Breast epithelium (tissue), 4 donors: ENCODE results near the gene KDM6A. TPM values are rescaled to one million over a fixed set of nuclear protein-coding genes. Genes with fewer than 3 reads are reported as not detected.

Experiments
- DNase-seq, 2 donors: peaks; one replicate each; pipeline ENCODE4 v3.0.0-alpha.2; 2019; ENCODE audit warnings: low spot score in 2 of 2
- H3K27ac ChIP-seq, 2 donors: fragments of 200-600 bp; sonication (generic) in 1 of 2; one replicate each; pipeline ENCODE4 v1.5.1; 2016 to 2019; ENCODE audit warnings: mild to moderate bottlenecking in 1 of 2
- H3K27me3 ChIP-seq, 2 donors: fragments of 200-600 bp; sonication (generic) in 1 of 2; one replicate each; pipeline versions ENCODE4 v1.5.1 to v1.6.0; 2017 to 2019; ENCODE audit warnings: control low read depth in 1 of 2, mild to moderate bottlenecking in 1 of 2
- H3K36me3 ChIP-seq: fragments of 200-600 bp; one replicate; pipeline ENCODE4 v1.5.1; 2019
- H3K4me1 ChIP-seq, 2 donors: fragments of 200-600 bp; sonication (generic); one replicate each; pipeline ENCODE4 v1.5.1; 2016 to 2019; ENCODE audit warnings: control low read depth in 1 of 2
- H3K4me3 ChIP-seq, 3 donors: fragments of 200-600 bp; sonication (generic); 1 replicate in 2 of 3; 2 replicates in 1 of 3; pipeline ENCODE4 v1.5.1; 2016 to 2019; ENCODE audit warnings: mild to moderate bottlenecking in 3 of 3, moderate library complexity in 2 of 3
- H3K9me3 ChIP-seq, 2 donors: fragments of 200-600 bp; sonication (generic) in 1 of 2; one replicate each; pipeline ENCODE4 v1.5.1; 2016 to 2019; ENCODE audit warnings: control low read depth in 1 of 2
- CTCF ChIP-seq, 3 donors: fragments of 450-650 bp; IDR thresholded peaks; one replicate each; pipeline ENCODE4 v1.5.1; 2016 to 2017; ENCODE audit warnings: antibody characterized with exemption in 3 of 3, mild to moderate bottlenecking in 3 of 3, moderate library complexity in 3 of 3
- POLR2A ChIP-seq: fragments of 450-650 bp; IDR thresholded peaks from one replicate; pipeline ENCODE4 v1.6.1; 2016; ENCODE audit warnings: antibody characterized with exemption, mild to moderate bottlenecking, moderate library complexity
- POLR2AphosphoS5 ChIP-seq, 3 donors: sonication (generic); formaldehyde crosslinking; IDR thresholded peaks; one replicate each; pipeline ENCODE4 v1.6.1; 2017; ENCODE audit warnings: antibody characterized with exemption in 3 of 3
- intact Hi-C: fragments of 100-400 bp; cut with DNase I; formaldehyde crosslinking; loops from one replicate; pipeline ENCODE4 v1.15.1; 2023; ENCODE audit warnings: low total_unique reads
- total RNA-seq, 3 donors: library from RNA; depleted of rRNA; stranded (reverse); fragments of >200 nt; gene quantifications; one replicate each; pipeline ENCODE4 v1.1.0, GENCODE V29; 2016

Gene KDM6A
- total RNA-seq, 3 donors from 2014 or later: 27.4 to 109 (median 65.5) TPM

GRCh38 chrX:44898411-44899221 lies 25.6 kb downstream of the KDM6A start:
- no peak overlapping the region for H3K27ac ChIP-seq
- no peaks in the 10 kb centered on the region for H3K4me1 ChIP-seq
- no peak for DNase-seq
- TF ChIP-seq CTCF (IDR thresholded peaks at IDR 0.05) (no peak), POLR2AphosphoS5 (IDR thresholded peaks at IDR 0.05) (no peak), POLR2A (no peak)
- no peaks in the 10 kb centered on the region for H3K27me3 ChIP-seq
- H3K36me3 ChIP-seq: no peaks in the 10 kb centered on the region
- peaks cover 0 to 28% of the 10 kb centered on the region in 2 donors for H3K9me3 ChIP-seq
- no peak overlapping the region for H3K4me3 ChIP-seq
- intact Hi-C loops: no loop called here

- Histone ChIP-seq H3K27me3 (no peaks in the 10 kb centered on the region), H3K36me3 (no peaks in the 10 kb centered on the region), H3K27ac (no peak overlapping the region), H3K4me3 (no peak overlapping the region), H3K9me3 (peaks cover 0 to 28% of the 10 kb centered on the region in 2 donors), H3K4me1 (no peaks in the 10 kb centered on the region)
- intact Hi-C loops: no loop called here
- TF ChIP-seq CTCF (IDR thresholded peaks at IDR 0.05): no peak
- no peak for TF ChIP-seq POLR2AphosphoS5 (IDR thresholded peaks at IDR 0.05)
- TF ChIP-seq POLR2A: no peak
- DNase-seq: no peak
Observed at GRCh38 chrX:44899946-44900345, 27.0 kb downstream of the KDM6A start.

- Histone ChIP-seq H3K4me1 (peaks cover 0 to 4% of the 10 kb centered on the region in 2 donors), H3K27ac (no peak overlapping the region)
- DNase-seq: no peak
Observed at GRCh38 chrX:44903107-44903506, 30.1 kb downstream of the KDM6A start.

GRCh38 chrX:44903830-44904530 lies 31.0 kb downstream of the KDM6A start:
- H3K9me3 ChIP-seq: peaks cover 0 to 13% of the 10 kb centered on the region in 2 donors
- no peak for TF ChIP-seq CTCF (IDR thresholded peaks at IDR 0.05)
- TF ChIP-seq POLR2A: no peak
- no peak for TF ChIP-seq POLR2AphosphoS5 (IDR thresholded peaks at IDR 0.05)
- no peak overlapping the region for H3K4me3 ChIP-seq
- intact Hi-C loops: no loop called here
- no peaks in the 10 kb centered on the region for H3K27me3 ChIP-seq
- H3K4me1 ChIP-seq: peaks cover 0 to 4% of the 10 kb centered on the region in 2 donors
- H3K36me3 ChIP-seq: no peaks in the 10 kb centered on the region
- DNase-seq: no peak
- no peak overlapping the region for H3K27ac ChIP-seq

More at GRCh38 chrX:44903107-44903506, 30.1 kb downstream of the KDM6A start:
- TF ChIP-seq POLR2AphosphoS5 (IDR thresholded peaks at IDR 0.05) (no peak), CTCF (IDR thresholded peaks at IDR 0.05) (no peak), POLR2A (no peak)
- Histone ChIP-seq H3K36me3 (no peaks in the 10 kb centered on the region), H3K4me3 (no peak overlapping the region), H3K27me3 (no peaks in the 10 kb centered on the region), H3K9me3 (peaks cover 0 to 13% of the 10 kb centered on the region in 2 donors)
- intact Hi-C loops: no loop called here
